ENCODE results near the gene RPRD1B.
A peak's percentile ranks its signal among the peaks of the same experiment; 100 is the strongest.

The RPRD1B gene

GRCh38 chr20:38036366-38036765, 2.8 kb downstream of the RPRD1B start:
- DNase-seq (ENCODE audit: low read depth in 3 of 3), result no peak

- DNase-seq (ENCODE audit: low read depth in 3 of 3), result no peak
These were observed 6.7 kb downstream of the RPRD1B start for GRCh38 chr20:38040276-38040675.

- DNase-seq (ENCODE audit: low read depth in 3 of 3), result no peak
These were observed 10.2 kb downstream of the RPRD1B start for GRCh38 chr20:38043512-38044300.

- no peak for DNase-seq (ENCODE audit: low read depth in 3 of 3)
These were observed 11.1 kb downstream of the RPRD1B start for GRCh38 chr20:38044685-38045084.

- DNase-seq (ENCODE audit: low read depth in 3 of 3), result no peak
These were observed 13.0 kb downstream of the RPRD1B start for GRCh38 chr20:38046572-38046971.

- no peak for DNase-seq (ENCODE audit: low read depth in 3 of 3)
These were observed 16.3 kb downstream of the RPRD1B start for GRCh38 chr20:38049800-38050199.

DNA sequence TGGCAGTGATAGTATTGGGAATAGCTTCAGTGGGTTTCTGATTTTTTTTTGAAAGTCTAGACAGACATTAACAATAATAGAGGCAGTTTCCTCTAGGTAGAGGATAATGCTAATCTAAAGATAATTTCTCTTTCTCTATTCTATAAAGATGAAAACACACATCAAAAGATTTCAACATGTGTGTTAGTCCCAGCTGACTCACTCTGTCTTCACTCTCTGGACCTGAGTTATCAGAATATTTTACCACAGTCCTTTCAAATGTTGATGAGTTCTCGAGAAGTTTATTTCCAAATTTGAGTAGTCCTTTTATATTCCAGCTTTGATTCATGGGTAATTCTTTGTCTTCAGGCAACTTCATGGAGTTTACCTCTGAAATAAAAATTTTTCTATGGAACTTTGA, 17.1 kb downstream of the RPRD1B start:
- no peak for DNase-seq (ENCODE audit: low read depth in 3 of 3)

- DNase-seq (ENCODE audit: low read depth in 3 of 3), result no peak
These were observed 19.3 kb downstream of the RPRD1B start for GRCh38 chr20:38052870-38053269.

- no peak for DNase-seq (ENCODE audit: low read depth in 3 of 3)
These were observed 21.1 kb downstream of the RPRD1B start for GRCh38 chr20:38054647-38055046.

- DNase-seq (ENCODE audit: low read depth in 3 of 3), result no peak
These were observed 21.7 kb downstream of the RPRD1B start for GRCh38 chr20:38055294-38055693.

DNA sequence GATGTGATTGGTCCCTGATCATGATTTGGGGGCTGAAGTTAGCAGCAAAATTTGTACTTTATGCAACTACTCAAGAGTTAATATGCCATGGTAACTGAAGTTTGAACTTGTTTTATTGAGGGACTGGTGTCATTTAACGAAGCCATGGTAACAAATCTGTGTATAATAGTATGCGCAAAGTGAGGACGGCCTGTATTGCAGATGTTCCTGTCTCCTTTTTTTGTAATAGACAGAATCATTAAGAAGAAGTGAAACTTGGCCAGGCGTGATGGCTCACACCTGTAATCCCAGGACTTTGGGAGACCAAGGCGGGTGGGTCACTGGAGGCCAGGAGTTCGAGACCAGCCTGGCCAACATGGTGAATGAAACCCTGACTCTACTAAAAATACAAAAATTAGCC, 22.3 kb downstream of the RPRD1B start:
- DNase-seq (ENCODE audit: low read depth in 3 of 3), result no peak

DNA sequence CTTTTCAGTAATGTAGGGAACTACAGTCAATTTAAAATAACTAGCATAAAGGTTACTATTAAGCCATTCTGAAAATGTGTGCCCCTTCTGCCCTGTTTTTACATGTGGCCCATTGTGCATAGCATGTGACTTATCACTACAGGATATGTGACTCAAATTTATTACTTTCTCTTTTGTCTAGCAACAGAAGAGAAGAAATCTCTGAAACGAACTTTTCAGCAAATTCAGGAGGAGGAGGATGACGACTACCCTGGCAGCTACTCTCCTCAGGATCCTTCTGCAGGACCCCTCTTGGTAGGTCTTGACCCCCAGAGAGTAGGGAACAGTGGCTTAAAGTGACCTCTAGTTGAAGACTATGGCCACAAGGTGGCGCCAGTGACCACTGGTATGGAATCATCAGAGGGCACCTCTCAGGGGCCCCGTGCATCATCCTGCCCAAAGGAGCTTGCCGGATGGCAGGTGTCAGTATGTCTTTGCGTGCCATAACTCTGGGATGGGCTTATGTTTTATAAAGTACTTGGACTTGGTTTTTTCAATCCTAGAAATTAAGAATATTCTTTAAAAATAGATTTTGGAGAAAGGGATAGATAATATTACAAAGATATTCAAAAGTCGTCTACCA, 23.9 kb downstream of the RPRD1B start:
- peak; percentile 35 to 48 (median 47) for DNase-seq (ENCODE audit: low read depth in 3 of 3)

- no peak for DNase-seq (ENCODE audit: low read depth in 3 of 3)
These were observed 26.3 kb downstream of the RPRD1B start for GRCh38 chr20:38059832-38060231.

- no peak for DNase-seq (ENCODE audit: low read depth in 3 of 3)
These were observed 27.0 kb downstream of the RPRD1B start for GRCh38 chr20:38060536-38060935.

DNA sequence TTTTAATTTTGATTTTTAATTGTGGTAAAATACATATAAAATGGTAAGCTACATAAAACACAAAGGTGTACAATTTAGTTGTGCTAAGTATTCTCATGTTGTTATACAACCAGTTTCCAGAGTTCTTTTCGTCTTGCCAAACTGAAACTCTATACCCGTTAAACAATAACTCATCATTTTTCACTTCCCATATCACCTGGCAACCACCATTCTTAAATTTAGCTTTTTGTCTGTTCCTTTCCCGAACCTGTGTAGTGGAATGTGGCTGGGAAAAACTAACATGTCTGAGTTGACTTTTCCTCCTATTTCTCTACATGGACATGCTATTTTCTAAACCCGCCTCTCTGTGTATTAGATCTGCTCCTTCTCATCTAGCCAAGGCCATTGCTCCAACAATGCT, 27.6 kb downstream of the RPRD1B start:
- no peak for DNase-seq (ENCODE audit: low read depth in 3 of 3)

DNA sequence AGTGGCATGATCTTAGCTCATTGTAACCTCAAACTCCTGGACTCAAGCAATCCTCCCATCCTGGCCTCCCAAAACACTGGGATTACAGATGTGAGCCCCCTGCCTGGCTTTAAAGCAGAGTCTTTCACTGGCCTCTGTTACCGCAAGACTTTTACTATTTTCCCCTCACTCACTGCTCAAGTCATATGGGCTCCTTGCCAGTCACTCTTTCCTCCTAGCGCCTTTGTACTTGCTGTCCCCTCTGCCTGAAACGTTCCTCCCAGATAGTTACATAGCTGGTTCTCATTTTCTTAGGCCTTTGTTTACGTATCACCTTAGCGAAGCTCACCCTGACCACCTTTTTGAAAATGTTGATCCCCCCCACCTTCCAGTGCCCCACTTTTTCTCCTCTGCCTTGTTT, 29.3 kb downstream of the RPRD1B start:
- DNase-seq (ENCODE audit: low read depth in 3 of 3), result no peak

- no peak for DNase-seq (ENCODE audit: low read depth in 3 of 3)
These were observed 30.5 kb downstream of the RPRD1B start for GRCh38 chr20:38063911-38064530.

DNA sequence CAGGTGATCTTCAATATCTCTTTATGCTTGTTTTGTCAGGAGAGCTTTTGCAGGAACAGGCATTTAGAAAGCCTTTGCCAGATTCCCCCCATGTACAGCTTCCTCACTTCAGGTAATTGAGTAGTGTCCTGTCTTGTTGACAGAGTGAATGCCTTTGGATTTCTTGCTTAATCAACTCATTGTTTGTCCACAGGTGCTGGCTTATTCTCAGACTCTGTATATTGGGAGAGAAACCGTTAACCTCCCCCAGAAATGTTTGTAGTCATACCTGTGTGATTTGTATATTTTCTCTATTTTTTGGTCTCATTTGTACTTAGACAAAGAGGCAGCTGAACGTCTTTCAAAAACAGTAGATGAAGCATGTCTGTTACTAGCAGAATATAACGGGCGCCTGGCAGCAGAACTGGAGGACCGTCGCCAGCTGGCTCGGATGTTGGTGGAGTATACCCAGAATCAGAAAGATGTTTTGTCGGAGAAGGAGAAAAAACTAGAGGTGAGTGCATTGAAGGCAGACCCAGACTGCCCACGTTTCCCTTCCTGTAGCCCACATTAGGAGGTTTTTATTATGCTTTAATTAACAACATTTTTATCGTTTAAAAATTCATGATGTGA, 32.3 kb downstream of the RPRD1B start:
- no peak for DNase-seq (ENCODE audit: low read depth in 3 of 3)

DNA sequence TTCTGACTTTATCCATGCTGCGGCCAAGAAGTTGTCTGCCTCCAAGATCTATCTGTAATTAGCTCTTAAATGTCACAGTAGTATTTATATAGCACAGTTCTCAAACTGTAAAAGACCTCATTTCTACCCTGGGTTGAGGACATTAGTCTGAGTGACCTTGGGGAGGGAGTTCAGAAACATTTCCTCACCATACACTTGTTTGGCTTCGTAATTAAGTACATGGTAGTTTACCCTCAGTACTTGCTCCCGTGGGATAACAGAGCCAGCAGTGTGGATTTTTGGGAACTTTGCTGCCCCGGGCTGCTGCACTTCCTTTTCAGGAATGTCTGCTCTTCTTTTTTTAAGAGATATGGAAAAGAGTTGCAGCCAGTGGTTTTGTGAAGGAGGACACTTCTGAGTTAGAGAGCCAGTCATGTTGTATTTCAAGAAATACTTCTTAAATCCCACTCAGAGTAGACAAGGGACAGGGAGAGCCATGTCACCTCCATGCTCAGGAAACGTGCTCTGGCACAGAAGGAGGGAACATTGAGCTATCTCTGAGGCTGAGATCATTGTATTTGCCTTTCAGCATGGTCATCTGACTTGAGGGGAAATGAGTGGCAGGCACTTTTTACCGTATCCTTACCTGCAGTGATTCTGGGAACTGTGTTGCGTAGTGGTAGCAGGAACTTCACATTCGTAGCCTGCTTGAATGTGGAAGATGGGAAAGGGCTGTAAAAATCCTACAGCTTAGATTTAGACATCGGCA, 33.6 kb downstream of the RPRD1B start:
- DNase-seq (ENCODE audit: low read depth in 3 of 3), result no peak

DNA sequence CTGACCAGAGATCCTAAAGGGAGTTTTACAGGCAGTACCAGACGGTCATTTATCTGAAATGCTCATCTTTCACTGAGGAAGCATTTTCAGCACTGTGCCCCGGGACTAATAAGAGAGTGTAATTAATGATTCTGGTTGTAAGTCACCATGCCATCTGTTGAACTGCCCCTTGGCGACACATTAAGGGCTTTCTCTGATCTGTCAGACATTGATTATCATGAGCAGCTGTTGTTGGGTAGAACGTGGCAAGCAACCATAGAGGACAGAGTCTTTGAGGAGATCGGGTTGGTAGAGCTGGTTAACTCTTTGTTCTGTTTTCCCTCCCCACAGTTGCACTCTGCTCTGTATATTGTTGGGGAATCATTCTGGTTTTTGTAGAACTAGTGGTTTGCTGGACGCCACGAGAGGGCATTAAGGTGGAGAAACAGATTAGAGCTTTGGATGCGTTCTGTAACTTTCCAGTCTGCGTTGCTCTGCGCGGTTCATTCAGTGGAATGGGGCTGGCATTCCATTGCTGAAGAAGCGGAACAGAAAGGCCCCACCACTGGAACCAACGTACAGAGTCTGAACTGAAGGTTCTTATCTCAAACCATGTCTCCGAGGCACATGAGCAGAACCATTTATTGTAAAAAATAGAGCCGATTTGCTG, 34.3 kb downstream of the RPRD1B start:
- no peak for DNase-seq (ENCODE audit: low read depth in 3 of 3)

DNA sequence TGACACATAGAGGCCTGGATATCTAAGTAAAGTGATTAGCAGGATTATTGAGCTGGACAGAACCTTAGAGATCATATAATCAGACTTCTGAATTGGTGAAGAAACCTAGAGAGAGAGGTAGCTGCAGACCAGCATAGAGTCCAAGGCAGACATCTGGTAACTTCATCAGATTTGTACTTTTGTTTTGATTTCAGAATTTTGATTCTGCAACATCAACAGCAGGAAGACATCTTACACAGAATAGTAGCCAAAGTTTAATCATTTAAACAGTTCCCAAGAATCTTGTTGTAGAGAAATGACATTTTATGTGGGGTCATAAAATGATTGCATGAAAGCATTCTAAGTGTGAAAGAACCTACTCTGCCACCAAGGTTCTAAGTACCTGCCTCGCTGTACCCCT, 39.4 kb downstream of the RPRD1B start:
- no peak for DNase-seq (ENCODE audit: low read depth in 3 of 3)

All from stimulated activated CD4-positive, alpha-beta T cell treated with anti-CD3 and anti-CD28 coated beads, TNF-alpha, amount 100 ng/mL, for 4 hours (primary cell).